Raji (cell line): ENCODE measurements around the gene STK32B.

ENCODE experiments used
- POLR2A ChIP-seq: IDR thresholded peaks from 2 replicates; pipeline ENCODE4 v1.6.1; 2011; ENCODE audit warnings: low read depth, low read length, control low read depth; ENCODE audit not compliant: insufficient read depth

The STK32B gene

GRCh38 chr4:5192678-5193077 is 141.4 kb downstream of the STK32B start:
- TF ChIP-seq POLR2A: no peak

- TF ChIP-seq POLR2A: no peak
Observed at GRCh38 chr4:5198656-5199541, 147.6 kb downstream of the STK32B start.

DNA sequence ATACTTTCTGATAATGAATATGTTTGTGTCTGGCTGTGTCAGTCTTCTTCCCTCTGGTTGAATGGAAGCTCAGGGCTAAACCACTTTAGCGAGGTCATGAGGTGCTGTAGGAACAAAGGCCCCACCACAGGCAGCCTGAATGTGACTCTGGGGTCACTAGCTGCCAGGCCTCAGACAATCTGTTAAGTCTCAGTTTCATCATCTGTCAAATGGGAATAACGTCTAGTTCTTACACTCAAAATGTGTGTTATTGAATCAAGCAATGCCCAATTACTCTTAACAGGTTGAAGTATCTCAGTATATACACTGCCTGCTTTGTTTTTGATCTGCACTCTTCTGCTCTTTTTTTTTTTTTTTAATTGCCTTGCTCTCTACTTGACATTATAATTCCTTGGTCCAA is 148.6 kb downstream of the STK32B start:
- no peak for TF ChIP-seq POLR2A

- TF ChIP-seq POLR2A: no peak
Observed at GRCh38 chr4:5200513-5200912, 149.2 kb downstream of the STK32B start.

DNA sequence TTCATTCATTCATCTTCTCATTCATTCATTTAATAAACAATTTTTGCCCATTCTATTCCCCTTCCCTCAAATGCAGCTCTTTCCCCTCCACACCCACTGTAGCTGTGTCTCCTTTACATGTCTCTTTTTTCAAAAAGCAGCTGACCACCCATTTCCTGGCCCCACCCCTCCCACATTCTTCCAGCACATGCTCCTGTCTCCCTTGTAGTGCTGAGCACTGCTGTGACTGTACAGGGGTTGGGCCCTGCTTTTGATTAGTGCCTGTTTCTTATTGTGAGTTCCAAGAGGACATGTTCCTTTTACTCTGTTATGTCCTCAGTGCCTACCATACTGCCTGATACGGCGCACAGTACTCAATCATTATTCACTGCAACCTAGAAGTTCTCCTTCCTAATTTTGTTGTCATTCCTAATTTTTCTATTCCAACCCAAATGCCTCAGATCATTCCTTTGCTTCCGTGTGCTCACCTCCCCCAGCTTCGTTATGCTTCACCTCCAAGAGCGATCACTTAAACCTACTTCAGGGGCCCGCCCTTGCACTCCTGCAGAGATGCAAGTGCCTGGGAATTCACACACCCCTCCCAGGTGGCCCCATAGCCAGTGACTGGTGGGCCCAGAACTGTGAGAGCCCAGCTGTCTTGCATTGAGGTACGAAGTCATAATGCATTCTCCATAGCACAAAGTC is 152.2 kb downstream of the STK32B start:
- TF ChIP-seq POLR2A: no peak

DNA sequence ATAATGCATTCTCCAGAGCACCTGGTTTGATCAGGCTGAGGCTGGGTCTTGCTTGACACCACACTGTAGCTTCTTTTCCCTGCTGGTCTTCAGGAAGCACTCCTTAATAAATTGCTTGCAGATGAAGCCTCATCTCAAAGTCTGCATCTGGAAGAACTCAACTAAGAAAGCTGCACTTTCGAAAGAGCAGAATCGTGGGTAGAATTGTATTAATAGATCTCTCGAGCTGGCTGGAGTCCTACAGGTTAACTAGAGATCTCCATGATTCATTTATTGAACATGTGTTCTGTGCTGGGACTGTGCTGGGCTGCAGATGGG is 152.7 kb downstream of the STK32B start:
- TF ChIP-seq POLR2A: no peak

GRCh38 chr4:5204781-5205180 is 153.5 kb downstream of the STK32B start:
- TF ChIP-seq POLR2A: no peak

DNA sequence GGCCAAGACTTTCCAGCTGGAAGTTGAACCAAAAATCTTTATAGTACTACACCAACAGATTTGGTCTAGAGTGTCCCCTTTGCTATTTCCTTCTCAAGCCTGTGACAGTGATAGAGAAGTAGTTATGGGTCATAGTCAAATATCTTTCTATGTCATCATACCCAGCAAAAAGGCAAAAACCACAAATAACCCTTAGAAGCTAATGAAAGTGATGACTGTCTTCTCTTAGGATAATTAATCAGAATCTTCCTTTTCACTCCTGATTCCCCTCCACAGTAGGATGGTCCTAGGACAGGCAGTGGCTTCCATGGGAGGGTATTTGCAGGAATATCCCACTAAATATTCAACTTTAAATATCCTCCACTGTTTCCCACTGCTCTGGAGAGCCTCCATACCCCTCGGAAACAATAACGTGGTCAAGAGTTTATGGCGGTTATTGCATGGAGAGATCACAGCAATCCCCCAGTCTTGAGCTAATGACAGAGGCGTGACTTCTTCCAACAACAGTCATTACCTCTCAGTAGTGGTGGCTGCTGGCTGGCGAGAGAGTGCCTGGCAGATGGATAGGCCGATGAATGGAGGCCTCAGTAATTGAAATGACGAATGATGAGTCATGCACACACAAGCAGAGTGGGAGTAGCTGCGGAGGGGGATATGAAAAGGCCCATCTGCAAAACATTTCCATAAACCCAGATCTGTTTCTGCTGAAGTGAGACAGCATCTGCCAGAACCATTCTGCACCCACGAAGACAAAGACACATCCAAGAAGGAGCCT is 154.9 kb downstream of the STK32B start:
- no peak for TF ChIP-seq POLR2A

- TF ChIP-seq POLR2A: no peak
Observed at GRCh38 chr4:5209862-5210261, 158.6 kb downstream of the STK32B start.

DNA sequence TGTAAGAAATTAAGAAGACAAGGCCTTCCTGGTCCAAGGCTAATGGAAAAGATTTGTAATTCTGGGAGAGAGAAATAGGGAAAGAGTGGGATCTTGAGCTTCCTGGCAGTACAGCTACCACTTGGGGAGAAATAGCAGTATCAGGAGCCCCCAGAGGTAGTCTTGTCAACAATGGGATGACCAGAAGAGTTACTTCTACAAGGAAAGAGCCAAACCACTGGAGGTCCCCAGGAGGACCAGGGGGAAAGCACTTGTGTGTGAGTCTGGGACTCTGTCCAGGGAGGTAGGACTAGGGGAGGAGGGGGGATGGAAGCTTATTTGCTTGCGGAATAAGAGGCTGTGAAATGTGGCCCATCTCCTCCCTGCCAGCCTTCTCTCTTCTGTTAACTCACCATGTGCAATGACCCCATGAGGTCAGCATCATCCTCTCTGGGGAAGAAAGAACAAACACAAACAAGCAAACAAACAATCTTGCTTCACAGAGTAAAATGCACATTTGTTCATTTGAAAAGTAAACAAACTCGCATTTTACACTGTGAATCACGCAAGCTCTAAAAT is 160.1 kb downstream of the STK32B start:
- TF ChIP-seq POLR2A: no peak

DNA sequence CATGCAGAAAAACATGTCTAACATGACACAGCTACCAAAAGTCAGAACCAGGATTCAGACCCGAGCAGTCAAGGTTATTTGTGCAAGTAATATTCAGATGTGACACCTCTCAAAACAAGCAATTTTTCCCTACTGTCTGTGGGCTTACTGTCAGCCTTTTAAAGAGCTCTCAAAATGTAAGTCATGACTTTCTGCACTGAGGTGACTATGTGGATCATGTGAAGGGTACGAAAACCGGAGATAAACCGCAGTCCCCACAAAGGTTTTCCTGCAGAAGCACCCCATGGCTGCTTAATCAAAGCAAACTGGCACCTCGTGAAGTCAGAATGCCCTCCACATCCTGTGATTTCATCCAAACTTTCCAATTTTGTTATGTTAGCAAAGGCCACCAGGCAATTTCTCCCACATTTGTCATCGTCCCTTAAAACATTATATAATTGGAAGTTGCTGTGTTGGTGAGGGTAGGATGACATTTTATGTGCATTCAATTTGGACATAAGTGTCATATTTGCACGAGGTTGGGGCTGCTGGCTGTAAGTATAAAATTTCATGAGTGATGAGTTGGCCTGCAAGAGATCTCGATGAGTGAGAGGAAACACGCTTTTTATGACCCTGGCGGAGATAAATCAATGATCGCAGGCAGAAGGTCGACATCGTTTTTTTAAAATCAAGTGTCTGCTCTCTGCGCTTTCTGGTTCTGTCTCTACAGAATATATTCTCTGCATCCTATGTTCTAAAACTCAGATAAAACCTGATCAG is 161.2 kb downstream of the STK32B start:
- no peak for TF ChIP-seq POLR2A

- no peak for TF ChIP-seq POLR2A
Observed at GRCh38 chr4:5213087-5213595, 161.9 kb downstream of the STK32B start.

DNA sequence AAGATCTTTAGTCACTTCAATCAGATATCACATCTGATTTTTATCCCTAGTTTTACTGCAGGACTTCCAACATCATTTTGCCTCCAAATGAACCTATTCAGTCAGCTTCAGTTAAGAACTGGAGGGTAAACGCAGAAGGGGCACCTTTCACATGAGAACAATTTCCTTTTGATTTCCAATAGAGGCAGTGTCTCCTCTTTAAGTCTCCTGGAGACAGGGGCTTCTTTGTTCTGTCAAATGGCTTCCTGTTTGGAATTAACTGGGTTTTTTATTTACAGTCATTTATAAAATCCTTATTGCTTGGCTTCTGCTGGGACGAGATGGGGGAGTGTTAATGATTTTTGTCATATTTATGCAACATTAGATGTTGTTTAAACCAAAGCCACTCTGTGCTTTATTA is 164.0 kb downstream of the STK32B start:
- TF ChIP-seq POLR2A: no peak

DNA sequence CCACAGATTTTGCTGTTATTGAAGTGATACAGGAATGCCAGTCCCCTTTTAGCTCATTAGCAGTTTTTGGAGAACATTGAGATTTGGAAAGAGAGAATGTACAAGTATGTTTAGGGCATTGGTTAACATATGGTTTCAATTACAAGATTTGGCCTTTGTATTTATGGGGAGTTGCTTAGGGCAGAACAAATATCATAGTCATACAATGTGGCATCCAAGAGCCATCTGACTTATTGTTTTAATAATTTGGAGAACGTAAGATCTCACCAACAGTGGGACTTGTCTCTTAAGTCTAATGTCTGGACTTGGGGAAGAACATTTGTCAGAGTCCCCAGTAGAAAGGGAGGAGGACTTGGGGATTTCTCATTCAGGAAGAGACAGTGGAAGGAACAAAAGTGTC is 166.1 kb downstream of the STK32B start:
- TF ChIP-seq POLR2A: no peak

DNA sequence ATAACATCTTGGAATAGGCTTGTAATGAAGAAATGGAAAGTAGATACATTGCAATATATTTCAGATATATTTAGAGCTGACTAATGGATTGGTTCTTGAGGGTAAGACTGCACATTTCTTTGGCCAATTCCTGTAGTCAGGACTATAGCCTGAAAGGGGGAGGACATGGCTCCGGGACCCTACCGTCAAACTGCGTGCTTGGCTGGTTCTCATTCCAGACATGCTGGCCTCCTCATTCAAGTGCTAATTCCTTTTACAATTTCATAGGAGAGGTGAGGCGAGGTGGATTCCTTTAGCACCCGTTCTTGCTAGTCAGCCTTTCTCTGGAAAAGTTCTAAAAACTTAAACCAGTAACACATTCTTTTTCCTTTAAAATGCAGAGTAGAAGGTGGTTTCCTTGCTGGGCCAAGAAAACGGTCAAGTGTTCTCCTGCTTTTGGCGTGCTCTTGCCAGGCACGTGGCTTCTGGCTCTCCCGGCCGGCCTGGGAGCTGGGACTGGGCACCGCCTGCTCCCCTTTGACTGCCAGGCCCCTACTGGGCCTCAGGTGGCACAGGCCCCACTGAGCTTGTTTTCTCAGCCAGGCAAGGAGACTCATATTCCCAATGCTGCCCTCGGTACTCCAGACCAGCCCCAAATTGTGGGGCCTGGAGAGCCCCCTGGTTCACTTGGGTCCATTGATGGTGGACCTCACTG is 167.2 kb downstream of the STK32B start:
- no peak for TF ChIP-seq POLR2A

- TF ChIP-seq POLR2A: no peak
Observed at GRCh38 chr4:5220028-5220427, 168.7 kb downstream of the STK32B start.
